ENCODE measurements around the gene SLC25A21.
"Not testable (repeated sequence)": the region's sequence is repeated elsewhere in the genome, so short reads cannot be mapped to it uniquely, and the experiment has no call there.

SLC25A21 gene

DNA sequence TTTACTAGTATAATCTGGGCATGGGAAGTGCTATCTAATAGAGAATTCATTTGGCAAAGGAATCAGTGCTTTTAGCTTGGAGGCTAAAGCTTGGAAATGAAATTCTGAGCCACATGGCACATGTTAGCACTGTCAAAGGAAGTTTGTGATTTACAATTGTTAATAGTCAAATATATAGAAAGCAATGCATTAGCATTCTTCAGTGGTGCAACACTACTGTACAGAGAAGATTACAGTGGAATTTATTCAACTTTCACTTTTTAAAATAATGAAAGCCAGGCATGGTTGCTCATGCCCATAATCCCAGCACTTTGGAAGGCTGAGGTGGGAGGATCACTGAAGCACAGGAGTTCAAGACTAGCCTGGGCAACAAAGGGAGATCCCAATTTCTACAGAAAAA, 464.8 kb downstream of the SLC25A21 start:
- no peak for DNase-seq (ENCODE audit: low read depth)

DNA sequence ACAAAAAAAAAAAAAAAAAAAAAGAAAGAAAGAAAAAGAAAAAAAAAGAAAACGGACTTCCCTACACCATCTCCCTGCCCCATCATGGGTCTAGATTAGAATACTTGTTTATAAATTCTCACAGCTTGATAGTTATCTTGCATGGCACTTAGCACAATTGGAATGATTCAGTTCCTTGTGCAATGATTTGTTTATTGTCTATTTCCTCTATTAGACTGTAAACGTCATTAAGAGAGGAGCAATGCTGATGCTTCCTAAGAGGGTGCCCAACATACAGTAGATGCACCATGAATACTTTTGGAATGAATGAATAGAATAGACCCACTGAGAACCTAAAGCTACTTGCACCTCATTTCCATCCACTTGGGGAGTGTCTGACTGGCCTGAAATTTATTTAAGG, 469.9 kb downstream of the SLC25A21 start:
- no peak for DNase-seq (ENCODE audit: low read depth)

DNA sequence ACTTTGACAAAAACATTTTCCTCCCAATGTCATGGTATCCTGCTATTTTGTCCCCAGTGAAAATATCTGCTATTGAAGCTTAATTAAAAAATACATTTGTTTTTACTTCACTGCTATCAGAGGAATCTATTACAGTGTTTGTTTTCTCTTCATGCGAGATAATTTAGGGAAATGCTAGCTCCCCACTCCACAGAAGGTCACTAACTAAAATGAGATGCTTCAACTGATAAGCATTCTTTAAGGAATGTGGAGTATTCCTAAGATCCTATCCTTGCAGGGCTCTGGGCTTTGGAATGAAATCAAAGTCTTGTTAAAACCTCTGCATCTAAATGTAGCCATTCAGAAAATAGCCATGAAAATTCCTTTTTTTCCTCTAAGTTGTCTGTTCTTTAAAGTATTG, 471.3 kb downstream of the SLC25A21 start:
- DNase-seq (ENCODE audit: low read depth) = no peak

DNA sequence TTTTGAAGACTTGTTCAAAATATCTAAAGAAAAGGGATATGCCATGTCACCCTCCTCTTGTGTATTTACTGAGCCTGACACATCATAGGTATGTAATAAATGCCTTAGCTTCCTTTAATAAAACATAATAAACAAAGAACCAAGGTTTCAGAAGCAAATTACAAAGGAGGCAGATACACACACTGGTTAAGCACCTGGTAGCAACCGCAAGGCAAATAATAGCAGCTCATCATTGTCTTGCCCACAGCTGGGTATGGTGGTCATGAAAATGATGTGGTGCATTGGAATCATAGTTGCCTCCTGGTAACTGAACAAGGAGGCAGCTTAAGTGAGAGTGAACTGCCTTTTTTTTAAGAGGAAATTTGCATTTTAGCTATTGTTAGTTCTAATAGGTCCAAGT, 471.8 kb downstream of the SLC25A21 start:
- DNase-seq (ENCODE audit: low read depth) = no peak

DNA sequence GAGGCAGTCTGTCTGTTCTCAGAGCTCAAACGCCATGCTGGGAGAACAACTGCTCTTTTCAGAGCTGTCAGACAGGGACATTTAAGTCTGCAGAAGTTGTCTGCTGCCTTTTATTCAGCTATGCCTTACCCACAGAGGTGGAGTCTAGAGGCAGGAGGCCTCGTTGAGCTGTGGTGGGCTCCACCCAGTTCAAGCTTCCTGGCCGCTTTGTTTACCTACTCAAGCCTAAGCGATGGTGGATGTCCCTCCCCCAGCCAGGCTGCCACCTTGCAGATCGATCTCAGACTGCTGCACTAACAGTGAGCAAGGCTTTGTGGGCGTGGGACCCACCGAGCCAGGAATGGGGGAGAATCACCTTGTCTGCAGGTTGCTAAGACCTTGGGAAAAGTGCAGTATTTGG, 473.0 kb downstream of the SLC25A21 start:
- not testable (repeated sequence) for DNase-seq (ENCODE audit: low read depth)

DNA sequence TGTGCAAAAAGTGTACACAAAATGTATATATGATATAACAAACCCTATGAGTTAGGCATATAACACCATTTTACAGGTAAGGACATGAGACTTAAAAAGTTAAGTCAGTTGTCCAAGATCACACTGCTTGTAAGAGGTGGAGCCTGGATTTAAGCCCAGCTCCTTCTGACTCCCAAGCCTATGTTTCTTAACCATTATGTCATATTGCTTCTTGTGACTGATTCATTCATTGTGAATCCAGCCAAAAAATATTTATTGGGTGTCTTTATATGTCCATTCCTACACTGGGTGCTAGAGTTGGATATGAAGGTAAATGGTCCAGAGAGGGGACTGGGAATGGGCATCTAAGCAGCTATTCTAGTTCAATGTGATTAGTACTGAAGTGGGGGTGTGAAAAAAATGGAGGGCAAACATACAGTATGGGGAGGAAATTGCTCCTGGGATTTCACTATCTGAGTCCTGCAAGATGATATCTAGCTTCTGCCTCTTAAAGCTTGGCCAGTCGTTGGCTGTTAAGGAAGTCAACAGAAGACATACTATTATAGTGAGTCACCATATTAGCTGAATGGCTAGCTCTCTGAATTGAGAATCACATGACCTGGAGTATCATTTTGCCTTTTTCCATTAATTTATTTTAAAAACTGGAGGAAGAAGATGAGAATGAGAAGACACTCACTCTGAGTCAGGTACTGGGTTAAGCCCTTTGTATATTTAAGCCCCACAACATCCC, 481.9 kb downstream of the SLC25A21 start:
- DNase-seq (ENCODE audit: low read depth) = no peak

DNA sequence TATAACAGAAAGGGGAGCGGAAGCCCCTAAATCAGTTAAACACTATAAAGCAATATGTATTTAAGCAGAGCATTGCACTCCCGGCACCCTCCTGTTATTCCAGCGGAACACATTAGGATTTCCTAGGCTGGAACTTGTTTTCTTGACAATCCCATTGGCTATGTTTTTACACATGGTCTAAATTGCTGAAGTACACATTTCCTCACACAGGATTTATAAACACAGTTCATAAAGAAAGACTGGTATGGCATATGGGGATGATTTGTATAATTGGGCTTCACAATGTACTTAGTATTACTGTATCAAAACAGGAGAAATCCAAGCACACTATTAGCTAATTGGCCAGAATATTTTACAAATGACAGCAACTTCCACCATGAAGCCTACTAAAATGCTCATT, 487.5 kb downstream of the SLC25A21 start:
- DNase-seq (ENCODE audit: low read depth) = no peak

DNA sequence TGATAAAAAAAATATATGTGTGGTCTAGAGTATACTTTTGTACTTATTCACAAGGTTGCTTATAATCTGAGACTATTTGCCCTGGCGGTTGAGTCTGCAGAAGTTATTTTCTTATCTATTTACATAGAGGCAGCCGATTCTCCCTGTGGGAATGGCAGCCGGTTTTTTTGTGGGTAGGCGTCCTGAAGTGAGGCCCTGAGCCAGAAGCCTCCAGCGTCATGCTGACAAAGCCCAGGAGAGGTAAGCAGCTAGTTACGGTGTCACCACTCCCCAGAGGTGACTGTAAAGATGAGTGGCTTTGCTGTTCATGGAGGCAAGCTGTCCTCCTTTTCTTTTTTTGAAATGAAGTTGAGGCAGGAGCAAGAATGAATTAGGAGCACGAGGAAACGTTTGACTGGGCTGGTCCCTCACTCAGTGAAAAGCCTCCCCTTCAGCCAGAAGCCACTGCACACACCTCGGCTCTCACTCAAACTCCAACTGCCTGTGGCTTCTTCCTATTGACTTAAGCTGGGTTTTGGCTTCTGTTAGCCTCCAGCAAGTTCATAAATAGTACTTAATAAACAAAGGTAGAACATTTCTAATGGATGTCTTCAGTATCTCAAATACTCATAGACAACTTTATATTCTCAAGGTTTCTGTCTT, 489.2 kb downstream of the SLC25A21 start:
- DNase-seq (ENCODE audit: low read depth) = no peak

DNA sequence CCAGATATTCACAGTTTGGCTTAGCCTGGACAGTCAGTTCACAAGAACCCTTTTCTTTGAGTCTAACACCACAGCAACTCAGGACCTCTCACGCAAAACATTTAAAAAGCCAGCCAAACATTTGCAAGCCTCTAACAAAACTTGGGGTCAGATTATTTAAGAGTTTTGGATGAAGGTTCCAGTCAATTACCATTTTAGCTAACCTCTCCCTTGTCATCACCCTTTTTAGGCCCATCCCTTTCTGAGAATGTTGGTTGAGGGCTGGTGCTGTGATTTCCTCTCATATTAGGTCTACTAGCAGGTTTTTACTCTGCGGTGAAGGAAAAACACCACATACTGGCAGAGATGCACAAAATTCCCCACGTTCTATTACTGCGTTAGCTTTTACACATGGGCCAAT, 490.1 kb downstream of the SLC25A21 start:
- no peak for DNase-seq (ENCODE audit: low read depth)

DNA sequence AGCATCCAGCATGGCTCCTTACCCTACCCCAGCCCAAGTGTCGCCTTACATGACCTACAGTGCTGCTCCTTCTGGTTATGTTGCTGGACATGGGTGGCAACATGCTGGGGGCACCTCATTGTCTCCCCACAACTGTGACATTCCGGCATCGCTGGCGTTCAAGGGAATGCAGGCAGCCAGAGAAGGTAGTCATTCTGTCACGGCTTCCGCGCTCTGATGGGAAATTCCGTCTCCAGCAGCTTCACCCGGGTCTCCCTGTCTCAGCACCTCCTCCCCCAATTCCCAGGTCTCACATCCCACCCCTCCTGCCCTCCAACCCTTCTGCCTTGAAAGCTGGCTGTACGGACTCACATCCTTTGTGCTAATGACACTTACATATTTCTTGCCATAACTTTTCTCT, 496.2 kb downstream of the SLC25A21 start:
- DNase-seq (ENCODE audit: low read depth) = no peak

DNA sequence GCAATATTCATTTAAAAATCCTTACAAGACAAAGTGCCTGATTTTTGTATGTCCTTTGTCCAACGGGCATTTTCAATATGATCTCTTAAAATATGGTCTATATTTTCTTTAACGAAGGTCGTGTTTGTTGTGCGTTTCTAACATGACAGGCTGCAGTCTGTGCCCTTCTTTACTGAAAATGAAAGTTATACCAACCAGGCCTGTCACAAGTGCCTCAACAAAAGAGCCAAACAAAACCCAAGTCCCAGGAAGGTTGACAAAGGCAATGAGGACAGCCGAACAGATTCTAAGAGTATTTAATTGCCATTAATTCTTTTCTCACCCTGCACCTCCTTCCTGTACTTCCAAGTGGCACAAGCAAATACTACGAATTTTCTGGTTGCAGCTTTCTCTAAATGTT, 496.8 kb downstream of the SLC25A21 start:
- no peak for DNase-seq (ENCODE audit: low read depth)

DNA sequence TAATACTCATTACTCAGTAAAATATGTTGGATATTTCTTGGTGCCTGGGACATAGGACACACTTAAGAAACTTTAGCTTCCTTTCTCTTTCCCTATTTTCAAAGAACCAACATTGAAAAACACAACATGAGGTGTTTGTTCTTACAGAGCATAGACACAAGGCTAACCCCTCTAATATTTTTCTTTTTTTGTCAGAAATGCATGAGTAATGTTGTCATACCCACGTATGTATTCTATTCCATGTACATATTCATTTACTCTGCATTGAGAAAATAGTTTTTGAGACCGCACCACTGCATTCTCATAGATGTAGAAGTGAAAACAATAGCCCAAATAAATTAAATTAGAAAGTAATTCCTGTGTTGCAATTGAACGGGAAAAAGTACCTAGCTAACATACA, 497.7 kb downstream of the SLC25A21 start:
- no peak for DNase-seq (ENCODE audit: low read depth)

DNA sequence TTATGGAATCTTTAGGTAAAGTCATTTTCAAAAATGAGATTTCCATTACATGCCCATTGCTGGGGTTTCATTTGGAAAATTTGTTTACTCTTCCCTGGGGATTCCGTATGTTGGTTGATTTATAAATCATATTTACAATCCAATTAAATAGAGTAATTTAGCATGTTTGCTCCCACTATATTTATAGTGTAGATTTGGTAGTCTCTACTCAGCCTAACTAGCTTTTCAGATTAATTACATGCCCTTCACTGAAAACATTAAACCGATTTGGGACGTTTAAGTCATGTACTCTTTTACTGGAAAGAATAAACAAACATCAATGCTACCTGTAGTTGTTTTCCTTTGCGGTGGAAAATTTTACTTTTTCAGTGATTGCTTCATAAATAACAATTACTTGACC, 500.3 kb downstream of the SLC25A21 start:
- no peak for DNase-seq (ENCODE audit: low read depth)

DNA sequence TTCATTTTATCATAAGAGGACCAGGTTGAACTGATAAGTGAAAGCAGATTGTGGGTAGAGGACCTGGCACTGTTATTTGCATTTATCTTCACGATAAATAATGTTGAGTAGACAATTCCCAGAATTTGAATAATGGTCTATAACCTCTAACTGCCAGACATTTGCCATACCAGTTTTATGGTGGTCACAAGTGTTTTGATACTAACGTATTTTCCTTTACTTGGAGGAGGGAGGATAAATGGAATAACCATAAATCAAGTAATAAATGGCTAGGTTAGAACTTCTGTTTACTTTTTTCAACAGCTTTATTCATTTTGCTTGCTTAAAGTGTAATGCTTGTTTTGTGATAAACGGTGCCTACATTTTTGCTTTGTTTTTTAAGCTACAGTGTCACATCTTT, 501.3 kb downstream of the SLC25A21 start:
- no peak for DNase-seq (ENCODE audit: low read depth)

DNA sequence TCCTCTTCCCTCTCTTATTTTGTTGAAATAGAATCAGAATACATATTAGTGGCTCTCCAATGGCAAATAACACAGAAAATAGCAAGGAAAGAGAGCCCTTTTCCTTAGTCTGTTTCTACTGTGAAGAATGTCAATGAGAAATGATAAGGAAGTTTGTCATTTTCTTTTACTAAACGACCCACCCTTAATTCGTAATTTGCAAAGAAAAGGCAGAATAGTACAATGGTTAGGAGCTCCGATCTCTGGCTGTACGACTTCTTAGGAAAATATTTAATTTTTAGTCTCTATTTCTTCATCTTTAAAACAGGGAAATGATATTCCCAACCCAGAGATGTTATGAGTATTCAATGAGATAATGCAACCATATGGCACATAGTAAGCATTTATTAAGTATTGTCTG, 504.7 kb downstream of the SLC25A21 start:
- DNase-seq (ENCODE audit: low read depth) = no peak

DNA sequence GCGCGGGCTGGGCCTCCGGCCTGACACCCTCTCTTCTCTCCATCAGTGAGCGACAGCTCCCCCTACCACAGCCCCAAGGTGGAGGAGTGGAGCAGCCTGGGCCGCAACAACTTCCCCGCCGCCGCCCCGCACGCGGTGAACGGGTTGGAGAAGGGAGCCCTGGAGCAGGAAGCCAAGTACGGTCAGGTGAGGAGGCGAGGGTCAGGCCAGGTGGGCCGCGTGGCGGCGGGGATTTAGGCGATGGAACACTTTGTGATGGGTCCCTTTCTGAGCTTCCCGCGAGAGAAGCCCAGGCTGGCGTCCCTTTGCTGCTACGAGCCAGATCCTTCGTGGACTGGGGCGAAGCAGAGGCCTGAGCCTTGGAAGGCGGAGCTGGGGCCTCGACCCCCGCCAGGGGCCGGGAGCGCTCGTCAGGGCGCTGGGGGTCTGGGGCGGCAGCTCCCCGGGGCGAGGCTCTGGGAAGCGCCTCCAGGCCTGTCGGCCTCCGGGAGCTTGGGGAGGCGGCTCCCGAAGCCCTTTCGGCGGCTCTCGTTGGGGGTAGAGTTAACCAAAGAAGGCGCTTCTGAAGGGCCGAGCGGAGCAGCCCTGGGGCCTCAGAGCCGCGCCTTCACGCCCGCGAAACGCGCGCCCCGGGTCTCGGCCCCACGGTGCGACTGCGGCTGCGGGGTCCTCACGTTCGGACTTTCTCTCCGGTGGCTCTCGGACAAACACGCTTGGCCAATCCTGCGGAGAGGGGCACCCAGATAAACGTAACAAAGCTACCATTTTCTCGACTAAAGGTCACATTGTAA, 505.8 kb downstream of the SLC25A21 start:
- DNase-seq (ENCODE audit: low read depth) = no peak

DNA sequence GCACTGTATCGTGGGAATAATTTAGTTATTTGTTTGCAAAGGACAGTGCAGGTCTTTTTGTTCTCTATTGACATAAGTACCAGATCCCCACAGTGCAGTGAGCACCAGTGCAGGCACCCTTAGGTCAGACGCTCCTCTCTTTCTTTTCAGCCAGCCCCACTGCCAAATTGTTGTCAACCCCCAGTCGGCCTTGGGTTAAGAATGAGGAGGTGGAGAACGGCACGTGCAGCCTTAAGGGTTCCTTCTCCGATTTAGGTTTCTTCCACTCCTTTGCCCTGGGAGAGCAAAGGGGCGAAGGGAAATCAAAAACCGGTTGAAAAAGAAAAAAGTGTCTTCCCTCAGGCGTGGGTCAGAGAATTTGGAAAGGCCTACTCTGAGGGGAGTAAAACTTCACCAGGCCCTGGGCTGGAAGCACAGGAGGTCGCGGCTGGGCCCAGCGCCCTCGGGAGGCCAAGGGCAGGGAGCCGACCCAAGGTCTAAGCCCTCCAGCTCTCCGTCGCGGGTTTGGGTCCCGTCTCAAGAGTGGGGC, 506.5 kb downstream of the SLC25A21 start:
- no peak for DNase-seq (ENCODE audit: low read depth)

DNA sequence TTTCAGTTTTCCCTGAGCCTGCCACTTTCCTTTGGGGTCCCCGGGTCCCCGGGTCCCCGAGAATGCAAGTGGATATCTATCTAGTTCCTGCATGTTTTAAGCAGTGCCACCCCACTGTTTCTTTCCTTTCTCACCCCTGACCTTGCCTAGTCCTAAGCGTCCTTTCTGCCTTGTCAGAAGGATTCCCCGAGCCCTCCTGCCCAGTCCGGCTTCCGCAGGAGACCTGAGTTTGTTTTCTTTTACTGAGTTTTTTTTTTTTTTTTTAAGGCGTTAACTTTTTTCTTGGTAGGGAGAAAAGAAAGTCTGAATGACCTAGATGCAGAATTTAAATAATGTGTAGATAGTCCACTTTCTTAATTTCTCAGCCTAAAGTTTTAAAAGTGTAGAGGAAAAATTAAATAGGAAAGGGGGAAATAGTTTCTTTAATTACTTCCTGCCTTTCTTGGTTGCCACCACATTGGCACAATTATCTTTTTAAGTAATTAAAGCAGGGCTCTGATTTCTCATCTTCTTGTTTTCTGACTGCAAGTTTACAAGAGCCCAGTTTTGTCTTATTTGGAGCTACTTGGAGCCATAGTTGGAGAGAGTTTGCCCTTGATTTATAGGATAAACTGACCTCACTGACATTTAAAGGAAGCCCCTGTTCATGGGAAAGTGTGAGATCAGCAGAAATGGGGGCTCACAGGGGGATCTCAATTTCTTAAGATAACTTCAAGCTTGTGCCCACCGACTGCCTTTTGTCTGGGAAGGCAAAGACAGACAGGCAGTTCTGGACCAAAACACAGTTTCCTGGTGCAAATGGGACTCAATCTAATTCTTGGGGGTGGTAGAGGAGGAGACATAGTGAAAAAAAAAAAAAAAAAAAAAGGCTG, 507.8 kb downstream of the SLC25A21 start:
- DNase-seq (ENCODE audit: low read depth) = no peak

DNA sequence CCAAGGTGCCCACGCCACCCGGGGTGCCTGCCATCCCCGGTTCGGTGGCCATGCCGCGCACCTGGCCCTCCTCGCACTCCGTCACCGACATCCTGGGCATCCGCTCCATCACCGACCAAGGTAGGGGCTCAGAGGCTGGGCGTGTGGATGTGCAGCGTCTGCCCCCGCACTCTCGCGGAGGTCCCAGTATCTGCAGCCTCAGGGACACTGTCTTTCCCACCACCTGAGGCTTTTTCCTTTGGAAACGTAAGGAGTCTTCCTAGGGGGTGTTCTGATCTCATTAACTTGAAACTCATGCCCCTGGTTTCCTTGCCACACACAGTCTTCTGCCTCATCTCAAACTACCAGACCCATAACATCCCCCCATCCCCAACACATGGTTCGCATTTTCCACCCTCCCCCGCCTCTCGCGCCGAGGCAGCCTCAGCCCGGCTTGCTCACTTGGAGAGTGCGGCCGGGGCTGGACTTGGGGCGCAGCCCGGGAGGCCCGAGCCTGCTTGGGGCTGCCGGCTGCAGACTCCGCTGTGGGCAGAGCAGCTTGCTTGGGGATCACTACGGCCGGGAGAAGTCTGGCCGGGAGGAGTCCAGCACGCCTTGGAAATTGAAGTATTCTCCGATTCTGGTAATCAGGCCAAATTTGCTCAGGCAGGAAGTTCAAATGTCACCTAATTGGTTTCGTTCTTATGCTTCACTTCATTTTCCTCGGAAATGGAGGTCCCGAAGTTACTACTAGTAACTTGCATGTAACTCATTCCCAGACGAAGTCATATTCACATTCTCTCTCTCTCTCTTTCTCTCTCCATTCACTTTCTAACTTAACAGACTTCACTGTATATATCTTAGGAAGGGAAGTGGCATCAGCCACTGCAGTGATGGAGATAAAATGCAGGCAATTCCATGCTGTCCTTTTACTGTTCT, 508.7 kb downstream of the SLC25A21 start:
- DNase-seq (ENCODE audit: low read depth) = no peak

DNA sequence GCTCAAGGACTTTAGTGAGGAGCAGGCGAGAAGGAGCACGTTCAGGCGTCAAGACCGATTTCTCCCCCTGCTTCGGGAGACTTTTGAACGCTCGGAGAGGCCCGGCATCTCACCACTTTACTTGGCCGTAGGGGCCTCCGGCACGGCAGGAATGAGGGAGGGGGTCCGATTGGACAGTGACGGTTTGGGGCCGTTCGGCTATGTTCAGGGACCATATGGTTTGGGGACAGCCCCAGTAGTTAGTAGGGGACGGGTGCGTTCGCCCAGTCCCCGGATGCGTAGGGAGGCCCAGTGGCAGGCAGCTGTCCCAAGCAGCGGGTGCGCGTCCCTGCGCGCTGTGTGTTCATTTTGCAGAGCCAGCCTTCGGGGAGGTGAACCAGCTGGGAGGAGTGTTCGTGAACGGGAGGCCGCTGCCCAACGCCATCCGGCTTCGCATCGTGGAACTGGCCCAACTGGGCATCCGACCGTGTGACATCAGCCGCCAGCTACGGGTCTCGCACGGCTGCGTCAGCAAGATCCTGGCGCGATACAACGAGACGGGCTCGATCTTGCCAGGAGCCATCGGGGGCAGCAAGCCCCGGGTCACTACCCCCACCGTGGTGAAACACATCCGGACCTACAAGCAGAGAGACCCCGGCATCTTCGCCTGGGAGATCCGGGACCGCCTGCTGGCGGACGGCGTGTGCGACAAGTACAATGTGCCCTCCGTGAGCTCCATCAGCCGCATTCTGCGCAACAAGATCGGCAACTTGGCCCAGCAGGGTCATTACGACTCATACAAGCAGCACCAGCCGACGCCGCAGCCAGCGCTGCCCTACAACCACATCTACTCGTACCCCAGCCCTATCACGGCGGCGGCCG, 509.6 kb downstream of the SLC25A21 start:
- DNase-seq (ENCODE audit: low read depth) = no peak
